GM23338 (cell line): ENCODE measurements around the gene DLG2. TPM values are rescaled to one million over a fixed set of nuclear protein-coding genes. Genes with fewer than 3 reads are reported as not detected.
A peak's percentile ranks its signal among the peaks of the same experiment; 100 is the strongest.

ENCODE experiments used
- ATAC-seq: fragments of 200-7000 bp; cut with Tn5 transposase; 3 replicates; pipeline ENCODE4 v1.9.1; 2020
- DNase-seq: peaks from one replicate; pipeline ENCODE4 v3.0.0-alpha.2; 2015; ENCODE audit warnings: low spot score
- H2AFZ ChIP-seq: fragments of 200-600 bp; sonication (generic); 2 replicates; pipeline ENCODE4 v1.8.0; 2016; ENCODE audit warnings: antibody characterized with exemption, mild to moderate bottlenecking, moderate library complexity
- H3F3A ChIP-seq: fragments of 200-600 bp; sonication (generic); replicated peaks from 2 replicates; pipeline ENCODE4 v1.8.0; 2017; ENCODE audit warnings: antibody characterized with exemption, mixed run types, low read depth
- H3K27ac ChIP-seq: fragments of 200-600 bp; sonication (generic); 2 replicates; pipeline ENCODE4 v1.6.1; 2016; ENCODE audit warnings: low read depth
- H3K27me3 ChIP-seq: fragments of 200-600 bp; sonication (generic); 2 replicates; pipeline ENCODE4 v1.8.0; 2016; ENCODE audit warnings: mild to moderate bottlenecking, mixed run types, moderate library complexity; ENCODE audit not compliant: insufficient read depth
- H3K36me3 ChIP-seq: fragments of 200-600 bp; sonication (generic); 2 replicates; pipeline ENCODE4 v1.8.0; 2016; ENCODE audit warnings: mild to moderate bottlenecking; ENCODE audit not compliant: insufficient read depth
- H3K4me1 ChIP-seq: fragments of 200-600 bp; sonication (generic); 2 replicates; pipeline ENCODE4 v1.8.0; 2016; ENCODE audit warnings: mild to moderate bottlenecking, moderate library complexity; ENCODE audit not compliant: insufficient read depth
- H3K4me2 ChIP-seq: fragments of 200-600 bp; sonication (generic); 2 replicates; pipeline ENCODE4 v1.7.1; 2017; ENCODE audit warnings: mixed run types
- H3K4me3 ChIP-seq: fragments of 200-600 bp; sonication (generic); 2 replicates; pipeline ENCODE4 v1.6.1; 2016; ENCODE audit warnings: mixed run types
- H3K79me2 ChIP-seq: fragments of 200-600 bp; sonication (generic); replicated peaks from 2 replicates; pipeline ENCODE4 v1.8.0; 2017; ENCODE audit warnings: mild to moderate bottlenecking; ENCODE audit not compliant: insufficient read depth
- H3K9me2 ChIP-seq: fragments of 200-600 bp; sonication (generic); 2 replicates; pipeline ENCODE4 v1.8.0; 2017; ENCODE audit not compliant: insufficient read depth
- H4K20me1 ChIP-seq: fragments of 200-600 bp; sonication (generic); replicated peaks from 2 replicates; pipeline ENCODE4 v1.8.0; 2017; ENCODE audit warnings: mild to moderate bottlenecking; ENCODE audit not compliant: insufficient read depth
- H3K27ac Mint-ChIP-seq: 2 replicates; pipeline ENCODE4 v1.8.0; 2020; ENCODE audit warnings: inconsistent platforms, mild to moderate bottlenecking, moderate library complexity, mixed read lengths
- H3K27me3 Mint-ChIP-seq: 3 replicates; pipeline ENCODE4 v1.8.0; 2022; ENCODE audit warnings: low read depth, mild to moderate bottlenecking, moderate library complexity, mixed read lengths, inconsistent platforms; ENCODE audit not compliant: insufficient read depth, poor library complexity
- H3K36me3 Mint-ChIP-seq: 3 replicates; pipeline ENCODE4 v1.8.0; 2021; ENCODE audit warnings: low read depth, mild to moderate bottlenecking, inconsistent platforms, moderate library complexity, mixed read lengths
- H3K4me1 Mint-ChIP-seq: 3 replicates; pipeline ENCODE4 v1.8.0; 2020; ENCODE audit warnings: mild to moderate bottlenecking, inconsistent platforms, mixed read lengths
- H3K4me3 Mint-ChIP-seq: 3 replicates; pipeline ENCODE4 v1.8.0; 2021; ENCODE audit warnings: moderate library complexity, mild to moderate bottlenecking, inconsistent platforms, mixed read lengths
- H3K9me3 Mint-ChIP-seq: 3 replicates; pipeline ENCODE4 v1.8.0; 2020; ENCODE audit warnings: moderate library complexity, mild to moderate bottlenecking, inconsistent platforms, mixed read lengths
- CREB1 ChIP-seq: fragments of 250-450 bp; sonication (Bioruptor Pico); IDR thresholded peaks from 2 replicates; pipeline ENCODE4 v1.5.0; 2020; ENCODE audit warnings: low read depth, mild to moderate bottlenecking, moderate library complexity
- EZH2 ChIP-seq: fragments of 200-600 bp; sonication (generic); IDR thresholded peaks from one replicate; pipeline ENCODE4 v1.8.0; 2017; ENCODE audit warnings: antibody characterized with exemption, mild to moderate bottlenecking, low read depth; ENCODE audit not compliant: unreplicated experiment
- EZH2phosphoT487 ChIP-seq: fragments of 200-600 bp; sonication (generic); IDR thresholded peaks from one replicate; pipeline ENCODE4 v1.8.1; 2018; ENCODE audit warnings: antibody characterized with exemption; ENCODE audit not compliant: unreplicated experiment
- NANOG ChIP-seq: IDR thresholded peaks from 2 replicates; pipeline ENCODE4 v1.6.1; 2016; ENCODE audit warnings: antibody characterized with exemption, borderline replicate concordance
- POLR2AphosphoS5 ChIP-seq: IDR thresholded peaks from 2 replicates; pipeline ENCODE4 v1.6.1; 2016; ENCODE audit warnings: antibody characterized with exemption, low read depth
- STAT1 ChIP-seq: IDR thresholded peaks from one replicate; pipeline ENCODE4 v1.6.1; 2016; ENCODE audit warnings: antibody characterized with exemption; ENCODE audit not compliant: unreplicated experiment
- ZNF114 ChIP-seq: fragments of 250-450 bp; sonication (Bioruptor Pico); IDR thresholded peaks from 2 replicates; pipeline ENCODE4 v1.5.0; 2020; ENCODE audit warnings: mild to moderate bottlenecking, moderate library complexity
- polyA plus RNA-seq: library from polyadenylated mRNA; unstranded; fragments of >200 nt; fragmentation: Nextera tagmentation; extraction: Ambion mirVana; gene quantifications from 2 replicates; pipeline ENCODE4 v1.2.1, GENCODE V29; 2016
- total RNA-seq: library from RNA; depleted of rRNA; stranded (reverse); fragments of >200 nt; shearing (Covaris generic); gene quantifications from 2 replicates; pipeline ENCODE4 v1.2.3, GENCODE V29; 2014
- TF ChIP-seq, protein P1 (sequence below), 2 experiments: fragments of 200-600 bp in 1 of 2; sonication (generic) in 1 of 2; conservative IDR thresholded peaks; 2 replicates each; pipeline versions ENCODE4 v1.5.1 to v1.6.1; 2016 to 2017; ENCODE audit warnings: antibody characterized with exemption in 2 of 2, low read depth in 2 of 2, mild to moderate bottlenecking in 2 of 2, moderate library complexity in 1 of 2
- TF ChIP-seq, protein P2 (sequence below): fragments of 250-450 bp; sonication (Bioruptor Pico); IDR thresholded peaks from 2 replicates; pipeline ENCODE4 v1.5.0; 2020; ENCODE audit warnings: mild to moderate bottlenecking, moderate library complexity
- TF ChIP-seq, protein P3 (sequence below): IDR thresholded peaks from 2 replicates; pipeline ENCODE4 v1.6.1; 2016; ENCODE audit warnings: antibody characterized with exemption

Gene DLG2
- total and polyA plus RNA-seq, 2 experiments from 2014 or later = 19.8 to 21.5 TPM

DNA sequence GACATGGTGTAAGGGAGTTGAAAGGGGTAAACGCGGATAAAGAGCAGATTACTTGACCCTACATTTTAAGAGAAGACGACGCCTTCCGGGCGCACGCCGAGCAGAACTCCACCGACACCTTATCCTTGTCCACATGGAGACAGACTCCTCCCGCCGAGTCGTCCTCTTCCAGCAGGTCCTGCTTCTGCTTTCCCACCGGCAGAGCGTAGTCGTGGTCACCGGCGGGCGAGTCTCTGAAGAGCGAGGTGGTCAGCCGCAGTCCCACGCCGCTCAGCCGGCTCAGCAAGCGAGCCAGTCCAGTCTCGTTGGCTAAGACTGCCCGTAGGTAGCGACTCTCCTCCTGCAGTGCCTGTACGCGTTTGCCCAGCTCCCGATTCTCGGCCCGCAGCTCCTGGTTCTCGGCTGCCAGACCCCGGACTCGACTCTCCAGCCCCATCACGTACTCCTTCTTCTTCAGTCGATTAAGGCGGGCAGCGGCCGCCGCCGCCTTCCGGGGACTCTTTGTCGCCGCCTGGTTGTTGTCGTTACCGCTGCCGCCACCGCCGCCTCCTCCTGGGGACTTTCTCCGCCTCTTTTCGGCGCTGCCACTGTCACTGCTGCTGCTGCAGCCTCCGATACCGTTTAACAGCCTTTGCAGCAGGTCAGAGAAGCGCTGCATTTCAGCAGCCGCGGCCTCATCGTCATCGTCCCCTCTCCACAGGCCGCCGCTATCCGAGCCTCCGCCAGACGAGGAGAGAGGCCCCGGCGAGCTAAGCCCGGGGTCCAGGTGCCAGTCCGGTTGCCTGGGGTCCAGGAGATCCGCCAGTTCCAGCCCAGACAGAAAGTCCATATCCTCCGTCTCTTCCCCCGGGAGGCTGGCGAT is 36.8 kb upstream of the DLG2 start:
- DNase-seq (peak; percentile 77), ATAC-seq (peak; percentile 57)
- H3K27me3 Mint-ChIP-seq = peaks cover 13% of the 10 kb centered on the region
- Histone ChIP-seq H3K36me3 (peaks cover 17% of the 10 kb centered on the region; the same call in 1 of the 2 replicates), H3K27me3 (no peaks in the 10 kb centered on the region), H2AFZ (no peak overlapping the region), H3K9me2 (no peaks in the 10 kb centered on the region), H3F3A (no peaks in the 10 kb centered on the region), H3K79me2 (peaks cover 58% of the 10 kb centered on the region), H4K20me1 (peaks cover 26% of the 10 kb centered on the region), H3K4me3 (peak overlapping the region; percentile 74), H3K4me2 (peak overlapping the region; percentile 91), H3K4me1 (0 out of 2 replicates have a peak, but pooled peaks cover 3% of the 10 kb centered on the region), H3K27ac (peak overlapping the region; percentile 92)
- H3K4me3 Mint-ChIP-seq = peak overlapping the region; percentile 100
- H3K36me3 Mint-ChIP-seq = peaks cover 48% of the 10 kb centered on the region
- no peak for TF ChIP-seq CREB1 (CRISPR knock-in tag)
- TF ChIP-seq, protein P1, sequence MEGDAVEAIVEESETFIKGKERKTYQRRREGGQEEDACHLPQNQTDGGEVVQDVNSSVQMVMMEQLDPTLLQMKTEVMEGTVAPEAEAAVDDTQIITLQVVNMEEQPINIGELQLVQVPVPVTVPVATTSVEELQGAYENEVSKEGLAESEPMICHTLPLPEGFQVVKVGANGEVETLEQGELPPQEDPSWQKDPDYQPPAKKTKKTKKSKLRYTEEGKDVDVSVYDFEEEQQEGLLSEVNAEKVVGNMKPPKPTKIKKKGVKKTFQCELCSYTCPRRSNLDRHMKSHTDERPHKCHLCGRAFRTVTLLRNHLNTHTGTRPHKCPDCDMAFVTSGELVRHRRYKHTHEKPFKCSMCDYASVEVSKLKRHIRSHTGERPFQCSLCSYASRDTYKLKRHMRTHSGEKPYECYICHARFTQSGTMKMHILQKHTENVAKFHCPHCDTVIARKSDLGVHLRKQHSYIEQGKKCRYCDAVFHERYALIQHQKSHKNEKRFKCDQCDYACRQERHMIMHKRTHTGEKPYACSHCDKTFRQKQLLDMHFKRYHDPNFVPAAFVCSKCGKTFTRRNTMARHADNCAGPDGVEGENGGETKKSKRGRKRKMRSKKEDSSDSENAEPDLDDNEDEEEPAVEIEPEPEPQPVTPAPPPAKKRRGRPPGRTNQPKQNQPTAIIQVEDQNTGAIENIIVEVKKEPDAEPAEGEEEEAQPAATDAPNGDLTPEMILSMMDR (conservative IDR thresholded peaks at IDR 0.05; ENCODE audit: low read depth in 2 of 2) = peak; percentile 33 to 52; a peak in 3 of 4 replicates
- no peak for TF ChIP-seq ZNF114
- no peak for TF ChIP-seq EZH2
- no peak for TF ChIP-seq EZH2phosphoT487
- no peak for TF ChIP-seq STAT1
- TF ChIP-seq POLR2AphosphoS5 = no peak; the same call in none of the 2 replicates
- no peak for TF ChIP-seq NANOG
- TF ChIP-seq, protein P2, sequence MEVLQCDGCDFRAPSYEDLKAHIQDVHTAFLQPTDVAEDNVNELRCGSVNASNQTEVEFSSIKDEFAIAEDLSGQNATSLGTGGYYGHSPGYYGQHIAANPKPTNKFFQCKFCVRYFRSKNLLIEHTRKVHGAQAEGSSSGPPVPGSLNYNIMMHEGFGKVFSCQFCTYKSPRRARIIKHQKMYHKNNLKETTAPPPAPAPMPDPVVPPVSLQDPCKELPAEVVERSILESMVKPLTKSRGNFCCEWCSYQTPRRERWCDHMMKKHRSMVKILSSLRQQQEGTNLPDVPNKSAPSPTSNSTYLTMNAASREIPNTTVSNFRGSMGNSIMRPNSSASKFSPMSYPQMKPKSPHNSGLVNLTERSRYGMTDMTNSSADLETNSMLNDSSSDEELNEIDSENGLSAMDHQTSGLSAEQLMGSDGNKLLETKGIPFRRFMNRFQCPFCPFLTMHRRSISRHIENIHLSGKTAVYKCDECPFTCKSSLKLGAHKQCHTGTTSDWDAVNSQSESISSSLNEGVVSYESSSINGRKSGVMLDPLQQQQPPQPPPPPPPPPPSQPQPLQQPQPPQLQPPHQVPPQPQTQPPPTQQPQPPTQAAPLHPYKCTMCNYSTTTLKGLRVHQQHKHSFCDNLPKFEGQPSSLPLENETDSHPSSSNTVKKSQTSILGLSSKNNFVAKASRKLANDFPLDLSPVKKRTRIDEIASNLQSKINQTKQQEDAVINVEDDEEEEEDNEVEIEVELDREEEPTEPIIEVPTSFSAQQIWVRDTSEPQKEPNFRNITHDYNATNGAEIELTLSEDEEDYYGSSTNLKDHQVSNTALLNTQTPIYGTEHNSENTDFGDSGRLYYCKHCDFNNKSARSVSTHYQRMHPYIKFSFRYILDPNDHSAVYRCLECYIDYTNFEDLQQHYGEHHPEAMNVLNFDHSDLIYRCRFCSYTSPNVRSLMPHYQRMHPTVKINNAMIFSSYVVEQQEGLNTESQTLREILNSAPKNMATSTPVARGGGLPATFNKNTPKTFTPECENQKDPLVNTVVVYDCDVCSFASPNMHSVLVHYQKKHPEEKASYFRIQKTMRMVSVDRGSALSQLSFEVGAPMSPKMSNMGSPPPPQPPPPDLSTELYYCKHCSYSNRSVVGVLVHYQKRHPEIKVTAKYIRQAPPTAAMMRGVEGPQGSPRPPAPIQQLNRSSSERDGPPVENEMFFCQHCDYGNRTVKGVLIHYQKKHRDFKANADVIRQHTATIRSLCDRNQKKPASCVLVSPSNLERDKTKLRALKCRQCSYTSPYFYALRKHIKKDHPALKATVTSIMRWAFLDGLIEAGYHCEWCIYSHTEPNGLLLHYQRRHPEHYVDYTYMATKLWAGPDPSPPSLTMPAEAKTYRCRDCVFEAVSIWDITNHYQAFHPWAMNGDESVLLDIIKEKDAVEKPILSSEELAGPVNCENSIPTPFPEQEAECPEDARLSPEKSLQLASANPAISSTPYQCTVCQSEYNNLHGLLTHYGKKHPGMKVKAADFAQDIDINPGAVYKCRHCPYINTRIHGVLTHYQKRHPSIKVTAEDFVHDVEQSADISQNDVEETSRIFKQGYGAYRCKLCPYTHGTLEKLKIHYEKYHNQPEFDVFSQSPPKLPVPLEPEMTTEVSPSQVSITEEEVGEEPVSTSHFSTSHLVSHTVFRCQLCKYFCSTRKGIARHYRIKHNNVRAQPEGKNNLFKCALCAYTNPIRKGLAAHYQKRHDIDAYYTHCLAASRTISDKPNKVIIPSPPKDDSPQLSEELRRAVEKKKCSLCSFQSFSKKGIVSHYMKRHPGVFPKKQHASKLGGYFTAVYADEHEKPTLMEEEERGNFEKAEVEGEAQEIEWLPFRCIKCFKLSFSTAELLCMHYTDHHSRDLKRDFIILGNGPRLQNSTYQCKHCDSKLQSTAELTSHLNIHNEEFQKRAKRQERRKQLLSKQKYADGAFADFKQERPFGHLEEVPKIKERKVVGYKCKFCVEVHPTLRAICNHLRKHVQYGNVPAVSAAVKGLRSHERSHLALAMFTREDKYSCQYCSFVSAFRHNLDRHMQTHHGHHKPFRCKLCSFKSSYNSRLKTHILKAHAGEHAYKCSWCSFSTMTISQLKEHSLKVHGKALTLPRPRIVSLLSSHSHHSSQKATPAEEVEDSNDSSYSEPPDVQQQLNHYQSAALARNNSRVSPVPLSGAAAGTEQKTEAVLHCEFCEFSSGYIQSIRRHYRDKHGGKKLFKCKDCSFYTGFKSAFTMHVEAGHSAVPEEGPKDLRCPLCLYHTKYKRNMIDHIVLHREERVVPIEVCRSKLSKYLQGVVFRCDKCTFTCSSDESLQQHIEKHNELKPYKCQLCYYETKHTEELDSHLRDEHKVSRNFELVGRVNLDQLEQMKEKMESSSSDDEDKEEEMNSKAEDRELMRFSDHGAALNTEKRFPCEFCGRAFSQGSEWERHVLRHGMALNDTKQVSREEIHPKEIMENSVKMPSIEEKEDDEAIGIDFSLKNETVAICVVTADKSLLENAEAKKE (CRISPR knock-in tag) = no peak
- TF ChIP-seq, protein P3, sequence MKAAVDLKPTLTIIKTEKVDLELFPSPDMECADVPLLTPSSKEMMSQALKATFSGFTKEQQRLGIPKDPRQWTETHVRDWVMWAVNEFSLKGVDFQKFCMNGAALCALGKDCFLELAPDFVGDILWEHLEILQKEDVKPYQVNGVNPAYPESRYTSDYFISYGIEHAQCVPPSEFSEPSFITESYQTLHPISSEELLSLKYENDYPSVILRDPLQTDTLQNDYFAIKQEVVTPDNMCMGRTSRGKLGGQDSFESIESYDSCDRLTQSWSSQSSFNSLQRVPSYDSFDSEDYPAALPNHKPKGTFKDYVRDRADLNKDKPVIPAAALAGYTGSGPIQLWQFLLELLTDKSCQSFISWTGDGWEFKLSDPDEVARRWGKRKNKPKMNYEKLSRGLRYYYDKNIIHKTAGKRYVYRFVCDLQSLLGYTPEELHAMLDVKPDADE = 0 out of 2 replicates have a peak, but pooled peaks have one; percentile 15
- no peaks in the 10 kb centered on the region for H3K9me3 Mint-ChIP-seq
- peaks cover 25% of the 10 kb centered on the region for H3K4me1 Mint-ChIP-seq
- H3K27ac Mint-ChIP-seq = peak overlapping the region; percentile 99
